ENCODE measurements around the gene PLA2G2F.

PLA2G2F gene

DNA sequence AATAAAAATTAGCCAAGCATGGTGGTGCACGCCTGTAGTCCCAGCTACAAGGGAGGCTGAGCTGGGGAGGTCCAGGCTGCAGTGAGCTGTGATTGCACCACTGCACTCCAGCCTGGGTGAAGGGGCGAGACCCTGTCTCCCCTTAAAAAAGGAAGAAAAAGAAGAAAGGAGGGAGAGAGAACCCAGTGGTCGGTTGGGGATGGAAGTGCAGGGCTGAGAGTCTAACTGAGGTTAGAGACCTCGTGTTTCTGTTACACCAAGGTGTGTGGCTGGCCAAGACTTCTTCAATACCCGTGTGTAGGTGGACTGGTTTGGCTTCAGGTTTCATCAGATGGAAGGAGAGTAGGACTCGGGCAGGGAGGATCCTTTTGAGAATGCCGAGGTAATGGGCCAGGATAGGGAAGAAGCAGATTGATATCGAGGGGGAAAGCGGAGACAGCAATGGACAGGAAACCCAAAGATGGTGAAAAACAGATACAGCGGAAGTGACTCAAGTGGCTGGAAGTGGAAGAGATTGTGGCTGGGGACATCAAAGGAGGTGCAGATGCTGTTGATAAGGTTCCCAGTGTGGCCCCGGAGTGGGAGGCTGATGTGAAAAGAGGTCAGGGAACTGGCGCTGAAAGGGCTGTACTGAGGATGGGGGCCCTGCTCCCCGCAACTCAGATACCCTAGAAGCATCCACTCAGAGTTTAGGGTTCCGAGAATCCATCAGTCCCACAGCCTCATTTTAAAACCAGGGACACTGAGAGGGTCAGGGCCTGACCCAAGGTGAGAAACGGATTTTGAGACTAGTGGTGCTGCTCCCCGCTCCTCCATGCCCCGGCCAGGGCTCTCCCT, 46.1 kb downstream of the PLA2G2F start:
- H3K9me3 ChIP-seq (ENCODE audit: insufficient read depth, low read length) = no peaks in the 10 kb centered on the region
- no peaks in the 10 kb centered on the region for H3F3A ChIP-seq (ENCODE audit: insufficient read depth)
- no peak overlapping the region for H3K4me2 ChIP-seq (ENCODE audit: low read depth, low read length, poor library complexity, severe bottlenecking)
- no peak overlapping the region for H2AFZ ChIP-seq (ENCODE audit: low read depth, low read length, severe bottlenecking)
- H3K27ac ChIP-seq (ENCODE audit: low read depth, low read length) = no peak overlapping the region
- no peaks in the 10 kb centered on the region for H3K36me3 ChIP-seq (ENCODE audit: low read length)
- no peaks in the 10 kb centered on the region for H3K79me2 ChIP-seq (ENCODE audit: insufficient read depth, low read length)
- H3K9me2 ChIP-seq (replicated peaks; ENCODE audit: insufficient read depth, low read length) = no peaks in the 10 kb centered on the region
- no peak overlapping the region for H3K4me3 ChIP-seq (ENCODE audit: insufficient read depth, low read length, poor library complexity, severe bottlenecking)
- H4K20me1 ChIP-seq (ENCODE audit: low read depth, low read length) = no peaks in the 10 kb centered on the region
- TF ChIP-seq CTCF (IDR thresholded peaks at IDR 0.05; ENCODE audit: insufficient read depth, low read length, poor library complexity, severe bottlenecking) = no peak
- no peak for TF ChIP-seq EZH2phosphoT487 (conservative IDR thresholded peaks at IDR 0.05; ENCODE audit: low read length)
- H3K9ac ChIP-seq (ENCODE audit: low read length) = no peak overlapping the region
- H3K27me3 ChIP-seq (ENCODE audit: low read length) = no peaks in the 10 kb centered on the region; the same call in 1 of the 2 replicates

- no peaks in the 10 kb centered on the region for H3K9me3 ChIP-seq (ENCODE audit: insufficient read depth, low read length)
- no peaks in the 10 kb centered on the region for H3K79me2 ChIP-seq (ENCODE audit: insufficient read depth, low read length)
- no peaks in the 10 kb centered on the region for H3F3A ChIP-seq (ENCODE audit: insufficient read depth)
- no peaks in the 10 kb centered on the region for H3K9me2 ChIP-seq (replicated peaks; ENCODE audit: insufficient read depth, low read length)
- no peak within 1 kb of the TSS for H3K9ac ChIP-seq (ENCODE audit: low read length)
- no peaks in the 10 kb centered on the region for H3K36me3 ChIP-seq (ENCODE audit: low read length)
- no peaks in the 10 kb centered on the region for H4K20me1 ChIP-seq (ENCODE audit: low read depth, low read length)
- TF ChIP-seq CTCF (IDR thresholded peaks at IDR 0.05; ENCODE audit: insufficient read depth, low read length, poor library complexity, severe bottlenecking) = no peak
- TF ChIP-seq EZH2phosphoT487 (conservative IDR thresholded peaks at IDR 0.05; ENCODE audit: low read length) = no peak
- H3K27ac ChIP-seq (ENCODE audit: low read depth, low read length) = no peak within 1 kb of the TSS
- H2AFZ ChIP-seq (ENCODE audit: low read depth, low read length, severe bottlenecking) = no peak within 1 kb of the TSS
- H3K4me3 ChIP-seq (ENCODE audit: insufficient read depth, low read length, poor library complexity, severe bottlenecking) = no peak within 1 kb of the TSS
- no peak within 1 kb of the TSS for H3K4me2 ChIP-seq (ENCODE audit: low read depth, low read length, poor library complexity, severe bottlenecking)
- H3K27me3 ChIP-seq (ENCODE audit: low read length) = no peaks in the 10 kb centered on the region
Measured at GRCh38 chr1:20185834-20186782, 47.0 kb downstream of the PLA2G2F start, which contains the start of the genes PLA2G2C and UBXN10. TSS of gene PLA2G2C (minus strand) at chr1:20186518. CDS start at chr1:20177363, 9,155 bp downstream. TSS of gene UBXN10 (plus strand) at chr1:20186096. CDS start at chr1:20190562, 4,466 bp downstream.

DNA sequence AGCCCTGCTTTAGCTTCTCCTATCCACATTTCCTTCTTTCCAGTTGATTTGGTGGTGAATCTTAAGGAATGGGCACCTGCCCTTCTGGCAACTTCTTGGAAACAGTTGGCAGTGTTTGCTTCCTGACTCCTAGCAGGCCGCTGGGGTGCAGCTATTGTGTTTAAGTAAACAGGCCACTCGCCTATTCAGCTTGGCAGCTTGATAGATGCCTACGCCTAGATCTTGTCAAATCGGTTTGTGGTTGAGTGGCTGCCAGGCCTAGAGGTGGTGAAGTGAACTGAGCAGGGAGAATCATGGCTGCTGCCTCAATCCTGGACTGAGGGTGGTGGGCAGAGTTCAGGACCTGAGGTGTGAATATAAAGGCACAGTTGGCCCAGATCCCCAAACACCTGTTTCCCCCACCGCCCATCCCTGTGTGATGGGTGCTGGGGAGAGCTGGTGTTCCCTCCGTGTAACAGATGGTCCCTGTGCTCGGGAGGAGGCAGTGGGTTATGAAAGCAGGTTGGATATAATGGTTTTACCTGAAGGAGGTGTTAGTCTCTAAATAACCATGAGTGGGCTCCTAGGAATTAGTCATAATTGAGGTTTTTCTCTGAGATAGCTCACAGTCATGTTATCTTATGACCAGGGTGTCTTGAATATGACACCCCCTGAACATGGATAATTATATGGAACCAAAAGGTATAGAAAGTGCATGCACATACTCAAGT, 48.1 kb downstream of the PLA2G2F start:
- no peaks in the 10 kb centered on the region for H3K9me2 ChIP-seq (replicated peaks; ENCODE audit: insufficient read depth, low read length)
- H3K4me3 ChIP-seq (ENCODE audit: insufficient read depth, low read length, poor library complexity, severe bottlenecking) = no peak overlapping the region
- no peaks in the 10 kb centered on the region for H3K27me3 ChIP-seq (ENCODE audit: low read length)
- H3K27ac ChIP-seq (ENCODE audit: low read depth, low read length) = no peak overlapping the region
- H3K9me3 ChIP-seq (ENCODE audit: insufficient read depth, low read length) = no peaks in the 10 kb centered on the region
- no peaks in the 10 kb centered on the region for H3F3A ChIP-seq (ENCODE audit: insufficient read depth)
- no peaks in the 10 kb centered on the region for H4K20me1 ChIP-seq (ENCODE audit: low read depth, low read length)
- no peak for TF ChIP-seq CTCF (IDR thresholded peaks at IDR 0.05; ENCODE audit: insufficient read depth, low read length, poor library complexity, severe bottlenecking)
- TF ChIP-seq EZH2phosphoT487 (conservative IDR thresholded peaks at IDR 0.05; ENCODE audit: low read length) = no peak
- H3K4me2 ChIP-seq (ENCODE audit: low read depth, low read length, poor library complexity, severe bottlenecking) = no peak overlapping the region
- no peak overlapping the region for H3K9ac ChIP-seq (ENCODE audit: low read length)
- no peak overlapping the region for H2AFZ ChIP-seq (ENCODE audit: low read depth, low read length, severe bottlenecking)
- no peaks in the 10 kb centered on the region for H3K79me2 ChIP-seq (ENCODE audit: insufficient read depth, low read length)
- no peaks in the 10 kb centered on the region for H3K36me3 ChIP-seq (ENCODE audit: low read length)
